MV-4-11 (cell line): ENCODE results near the gene CSNK1G1.
"Not testable (repeated sequence)": the region's sequence is repeated elsewhere in the genome, so short reads cannot be mapped to it uniquely, and the experiment has no call there.

Source experiments
- DNase-seq: peaks from one replicate; lab custom pipeline; 2025; lab: John Stamatoyannopoulos, UW

The CSNK1G1 gene

DNA sequence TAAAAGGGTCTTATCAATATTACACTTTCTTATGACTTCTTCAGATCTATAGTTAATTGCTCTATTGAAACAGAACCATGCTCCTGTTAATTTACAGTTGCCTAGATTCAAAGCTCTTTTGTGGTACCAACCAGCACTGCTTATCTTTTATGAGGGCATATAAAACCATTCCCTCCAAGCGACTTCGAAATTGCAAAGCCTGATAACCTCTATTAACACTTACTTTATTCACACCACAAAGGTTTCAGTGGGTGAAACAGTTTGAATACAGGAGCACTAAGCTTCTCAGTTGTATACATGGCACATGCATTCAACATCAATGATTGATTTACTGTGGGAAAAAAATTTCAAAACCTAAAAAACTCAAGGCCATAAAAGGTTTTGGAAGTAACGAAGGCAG lies 118.3 kb downstream of the CSNK1G1 start:
- no peak for DNase-seq

- DNase-seq = no peak
Measured at GRCh38 chr15:64236156-64236894, 119.6 kb downstream of the CSNK1G1 start.

DNA sequence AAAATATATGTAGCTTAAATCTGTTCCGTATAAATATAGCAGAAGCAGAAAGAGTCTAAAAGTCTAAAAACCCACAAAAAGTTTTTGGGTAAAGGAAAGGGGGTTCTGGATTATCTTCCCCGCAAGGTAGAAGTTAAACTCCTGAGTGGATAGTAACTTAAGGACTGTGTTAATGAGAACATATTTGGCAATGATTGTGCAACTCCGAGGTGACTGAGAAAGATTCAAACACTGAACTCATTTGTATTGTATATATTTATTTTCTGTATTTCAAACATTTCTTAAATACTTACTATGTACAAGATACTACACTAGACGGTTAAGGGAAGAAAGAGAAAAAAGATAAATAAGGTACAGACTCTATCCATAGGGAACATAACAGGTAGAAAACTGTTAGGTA lies 120.4 kb downstream of the CSNK1G1 start:
- no peak for DNase-seq

- DNase-seq = no peak
Measured at GRCh38 chr15:64233299-64233698, 122.7 kb downstream of the CSNK1G1 start.

DNA sequence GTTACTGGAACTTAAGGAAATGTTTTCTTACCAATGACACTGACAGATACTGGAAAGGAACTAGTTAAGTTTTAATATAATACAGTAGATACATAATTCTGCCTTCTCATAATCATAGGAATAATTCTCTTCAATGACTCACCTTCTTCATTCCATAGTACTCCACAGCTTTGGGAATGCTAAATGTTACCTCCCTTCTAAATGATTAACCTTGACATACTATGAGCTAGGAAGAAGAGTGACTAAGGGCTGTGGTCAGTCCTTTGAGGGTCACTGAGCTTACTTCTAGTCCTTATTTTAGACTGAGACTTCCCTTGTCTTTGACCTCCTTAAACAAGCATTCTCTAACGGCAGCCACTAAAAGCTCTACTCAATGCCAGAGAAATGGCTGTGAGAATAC lies 123.6 kb downstream of the CSNK1G1 start:
- DNase-seq = peak; percentile 26

GRCh38 chr15:64229129-64229724 lies 126.7 kb downstream of the CSNK1G1 start:
- no peak for DNase-seq

GRCh38 chr15:64225804-64226203 lies 130.2 kb downstream of the CSNK1G1 start:
- DNase-seq = no peak

DNA sequence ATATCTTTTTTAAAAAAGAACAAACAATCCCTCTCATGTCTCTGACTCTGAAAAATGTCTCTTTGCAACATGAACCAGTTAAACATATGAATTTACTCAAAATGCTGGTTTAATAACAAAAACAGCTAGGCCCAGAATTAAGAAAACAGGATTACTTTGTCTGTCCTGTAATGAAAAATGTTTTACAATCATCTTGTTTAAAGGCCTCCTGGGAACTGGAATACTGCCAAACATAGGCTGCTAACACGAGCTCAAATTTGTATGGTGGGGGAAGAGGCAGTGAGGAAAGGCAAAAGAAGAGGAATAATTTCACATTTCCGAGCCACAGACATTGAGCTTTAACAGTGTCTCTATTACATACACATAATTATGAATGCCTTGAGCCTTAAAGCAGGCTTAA lies 131.5 kb downstream of the CSNK1G1 start:
- DNase-seq = no peak

DNA sequence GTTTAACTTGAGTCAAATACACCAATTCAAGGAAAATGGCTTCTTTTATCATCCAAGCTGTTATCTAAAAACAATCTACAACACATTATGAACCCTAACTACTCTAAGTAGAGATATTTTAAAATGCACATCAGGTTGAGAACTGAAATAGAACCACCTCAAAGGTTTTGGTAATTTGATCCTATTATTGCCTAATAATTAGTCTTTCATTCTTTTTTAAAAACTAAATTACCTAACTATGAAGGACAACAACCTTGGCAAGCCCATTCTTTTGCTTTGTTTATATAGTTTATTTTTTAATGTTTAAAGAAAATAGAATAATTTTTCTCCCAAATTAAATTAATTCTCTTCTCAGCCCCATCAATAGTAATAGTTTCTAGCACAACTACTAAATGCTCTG lies 132.1 kb downstream of the CSNK1G1 start:
- no peak for DNase-seq

DNA sequence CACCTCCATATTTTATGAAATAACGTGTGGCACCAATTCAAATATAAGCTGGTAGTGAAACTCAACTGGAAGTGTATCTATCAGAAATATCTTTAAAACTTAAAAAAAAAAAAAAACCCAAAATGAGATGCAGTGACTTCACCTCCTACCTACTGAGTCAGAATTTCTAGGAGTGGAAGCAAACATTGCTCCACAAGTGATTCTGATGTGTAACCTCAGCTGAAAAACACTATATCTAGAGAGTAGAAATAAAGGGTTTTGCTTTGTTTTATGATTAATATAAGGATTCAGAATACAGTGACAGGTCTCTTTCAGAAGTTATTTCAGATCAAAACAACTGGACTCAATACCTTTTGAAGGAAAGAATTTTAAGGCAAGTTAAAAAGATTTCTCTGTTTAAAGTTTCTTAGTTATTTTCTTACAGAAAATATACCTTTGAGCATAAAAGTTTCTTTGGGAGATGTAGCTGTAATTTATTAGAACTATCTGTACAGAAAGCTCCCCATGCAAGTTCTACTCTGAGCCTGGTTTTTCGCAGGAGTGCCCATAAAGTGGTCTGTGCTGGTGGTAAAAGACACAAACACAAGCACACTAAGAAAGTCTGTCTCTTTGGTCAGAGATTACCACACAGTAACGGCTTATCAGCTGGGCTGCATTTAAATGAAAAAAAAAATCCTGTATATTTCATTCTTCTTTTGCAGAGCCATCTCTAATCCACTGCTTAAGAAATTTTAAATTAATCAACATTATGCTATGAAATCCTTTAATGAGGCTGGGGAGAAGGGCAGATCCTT lies 133.2 kb downstream of the CSNK1G1 start:
- DNase-seq = no peak

DNA sequence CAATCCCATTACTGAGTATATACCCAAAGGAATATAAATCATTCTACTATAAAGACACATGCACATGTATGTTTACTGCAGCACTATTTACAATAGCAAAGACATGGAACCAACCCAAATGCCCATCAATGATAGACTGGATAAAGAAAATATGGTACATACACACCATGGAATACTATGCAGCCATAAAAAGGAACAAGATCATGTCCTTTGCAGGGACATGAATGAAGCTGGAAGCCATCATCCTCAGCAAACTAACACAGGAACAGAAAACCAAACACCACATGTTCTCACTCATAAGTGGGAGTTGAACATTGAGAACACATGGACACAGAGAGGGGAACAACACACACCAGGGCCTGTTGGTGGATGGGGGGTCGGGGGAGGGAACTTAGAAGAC lies 134.1 kb downstream of the CSNK1G1 start:
- not testable (repeated sequence) for DNase-seq

DNA sequence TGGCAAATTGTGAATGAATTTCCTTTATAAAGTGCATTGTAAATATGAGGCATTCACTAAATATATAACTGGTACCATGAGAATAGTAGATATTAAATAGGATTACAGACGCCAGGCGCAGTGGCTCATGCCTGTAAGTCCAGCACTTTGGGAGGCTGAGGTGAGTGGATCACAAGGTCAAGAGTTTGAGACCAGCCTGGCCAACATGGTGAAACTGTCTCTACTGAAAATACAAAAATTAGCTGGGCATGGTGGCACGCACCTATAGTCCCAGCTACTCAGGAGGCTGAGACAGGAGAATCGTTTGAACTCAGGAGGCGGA lies 138.6 kb downstream of the CSNK1G1 start:
- not testable (repeated sequence) for DNase-seq

DNA sequence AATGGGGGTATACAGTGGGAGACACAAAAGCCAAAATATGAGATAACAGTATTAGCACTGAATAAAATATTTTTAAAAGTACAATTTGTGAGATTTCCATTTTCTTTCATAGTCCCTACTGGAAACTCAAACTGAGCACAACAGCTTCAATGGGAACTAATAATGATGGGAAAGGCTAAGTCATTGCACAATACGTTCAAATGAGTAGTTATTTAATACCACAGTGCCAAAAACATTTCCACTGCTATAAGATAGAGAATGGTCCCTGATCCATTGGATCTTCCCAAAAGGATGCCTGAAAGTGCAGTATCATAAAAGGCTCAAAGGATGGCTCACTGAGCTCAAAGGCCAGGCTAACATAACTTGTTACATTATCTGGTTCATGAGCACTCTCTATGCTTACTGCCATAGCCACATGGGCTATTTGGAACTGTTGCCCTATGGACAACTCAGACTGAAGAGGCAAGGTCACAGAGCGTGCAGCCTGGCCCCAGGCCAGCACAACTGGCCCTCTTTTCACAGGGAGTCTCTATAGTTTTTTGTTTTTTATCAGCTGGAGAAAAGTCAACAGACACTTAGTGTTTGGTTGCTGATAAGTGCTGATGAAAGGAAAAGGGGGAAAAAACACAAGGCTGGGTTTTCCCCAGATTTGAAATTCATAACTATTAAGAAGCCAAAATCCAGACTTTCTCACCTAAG lies 139.1 kb downstream of the CSNK1G1 start:
- DNase-seq = no peak

DNA sequence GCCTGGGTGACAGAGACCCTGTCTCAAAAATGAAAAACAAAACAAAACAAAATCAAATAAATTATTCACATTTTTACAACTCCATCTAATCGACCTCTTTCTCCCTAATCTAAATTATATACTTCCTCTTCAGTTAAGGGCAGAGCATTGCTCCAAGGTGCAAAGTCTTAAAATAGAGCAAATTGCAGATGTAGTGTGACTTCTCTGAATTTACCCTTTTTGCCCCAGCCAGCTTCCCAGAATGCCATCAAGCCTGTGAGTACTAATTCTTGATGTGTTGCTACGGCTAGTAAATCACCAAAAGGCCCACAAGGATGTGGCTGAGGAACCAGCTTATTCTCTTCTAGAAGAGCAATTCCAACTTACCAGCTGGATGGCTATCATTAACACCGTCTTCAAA lies 139.8 kb downstream of the CSNK1G1 start:
- no peak for DNase-seq

DNA sequence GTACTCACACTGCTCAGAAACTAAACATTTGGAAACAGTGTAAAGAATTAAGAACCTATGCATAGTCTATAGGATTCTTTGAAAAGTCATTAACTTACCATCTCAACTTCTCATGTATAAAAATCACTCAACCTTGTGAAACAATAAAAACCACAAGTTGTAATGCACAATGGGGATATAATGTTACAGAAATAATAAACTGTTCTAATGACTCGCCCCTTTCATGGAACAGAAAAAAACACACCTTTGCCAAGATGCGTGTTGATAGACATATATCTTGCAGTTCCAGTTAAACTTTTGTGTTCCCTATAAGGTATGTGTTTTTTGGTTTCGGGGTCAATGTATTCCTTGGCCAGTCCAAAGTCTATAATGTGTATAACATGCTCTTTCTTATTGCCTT lies 142.3 kb downstream of the CSNK1G1 start:
- DNase-seq = no peak

DNA sequence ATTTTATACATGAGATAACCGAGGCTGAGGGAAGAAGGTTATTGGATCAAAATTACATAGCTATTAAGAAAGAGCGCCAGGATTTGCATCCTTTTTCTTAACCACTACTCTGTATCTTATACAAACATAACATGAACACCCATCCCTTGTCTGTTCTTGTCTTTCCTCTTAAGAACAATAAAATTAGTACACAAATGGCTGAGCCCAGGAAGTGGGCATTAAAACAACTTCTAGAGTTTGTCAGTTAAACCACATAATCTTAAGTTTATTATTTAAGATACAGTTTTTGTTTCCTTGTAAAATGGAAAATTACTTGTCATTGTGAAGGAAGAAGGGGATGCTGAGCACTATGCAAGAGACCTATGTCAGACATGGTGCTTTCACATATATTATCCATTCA lies 144.3 kb downstream of the CSNK1G1 start:
- DNase-seq = no peak

GRCh38 chr15:64210371-64210770 lies 145.6 kb downstream of the CSNK1G1 start:
- no peak for DNase-seq

GRCh38 chr15:64209680-64210334 lies 146.2 kb downstream of the CSNK1G1 start:
- peak; percentile 41 for DNase-seq

GRCh38 chr15:64205202-64205601 lies 150.8 kb downstream of the CSNK1G1 start:
- DNase-seq = no peak

- DNase-seq = no peak
Measured at GRCh38 chr15:64197425-64197824, 158.5 kb downstream of the CSNK1G1 start.

- no peak for DNase-seq
Measured at GRCh38 chr15:64193971-64194370, 162.0 kb downstream of the CSNK1G1 start.
